Bone marrow (tissue), 2 donors: ENCODE data around the gene RAB3D.
A peak's percentile ranks its signal among the peaks of the same experiment; 100 is the strongest.
"Not testable (repeated sequence)": the region's sequence is repeated elsewhere in the genome, so short reads cannot be mapped to it uniquely, and the experiment has no call there.

Source experiments
- DNase-seq, 2 donors: peaks; one replicate each; lab custom pipeline; 2025; lab: John Stamatoyannopoulos, UW

Gene RAB3D

GRCh38 chr19:11338569-11339253 lies 746 bp downstream of the RAB3D start:
- DNase-seq, result no peak

DNA sequence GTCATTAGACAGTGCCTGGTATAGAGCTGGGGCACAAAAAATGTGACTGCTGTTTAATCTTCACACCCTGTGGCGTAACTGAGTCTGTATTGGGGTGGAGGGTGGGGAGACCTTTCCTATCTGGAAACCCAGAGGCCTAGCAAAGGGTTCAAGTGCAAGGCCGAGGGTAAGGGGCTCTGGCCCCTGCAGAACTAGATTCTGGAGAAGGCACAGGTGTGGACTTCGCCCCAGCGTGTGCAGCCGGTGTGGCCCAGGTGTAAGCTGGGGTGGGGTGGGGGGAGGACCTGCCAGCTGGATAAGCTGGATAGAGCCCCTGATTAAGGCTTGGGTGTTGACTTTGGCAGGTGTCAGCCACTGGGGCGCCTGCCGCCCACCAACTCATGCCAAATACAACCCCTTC lies 1.3 kb downstream of the RAB3D start:
- no peak for DNase-seq

DNA sequence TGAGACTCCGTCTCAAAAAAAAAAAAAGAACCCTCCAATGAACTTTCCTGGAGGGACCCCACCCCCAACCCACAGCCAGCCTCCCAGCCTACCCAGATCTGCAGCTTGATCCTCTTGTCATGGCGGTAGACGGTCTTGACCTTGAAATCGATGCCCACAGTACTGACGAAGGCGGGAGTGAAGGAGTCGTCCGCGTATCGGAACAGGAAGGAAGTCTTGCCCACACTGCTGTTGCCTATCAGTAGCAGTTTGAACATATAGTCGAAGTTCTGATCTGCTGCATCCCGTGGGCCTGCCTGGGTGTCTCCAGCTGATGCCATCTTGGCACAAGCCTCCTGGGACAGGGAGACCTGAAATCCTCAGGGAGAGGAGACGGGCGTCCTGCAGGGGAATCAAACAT lies 2.4 kb downstream of the RAB3D start:
- DNase-seq, result no peak

GRCh38 chr19:11335449-11336146 lies 3.9 kb downstream of the RAB3D start:
- no peak for DNase-seq

DNA sequence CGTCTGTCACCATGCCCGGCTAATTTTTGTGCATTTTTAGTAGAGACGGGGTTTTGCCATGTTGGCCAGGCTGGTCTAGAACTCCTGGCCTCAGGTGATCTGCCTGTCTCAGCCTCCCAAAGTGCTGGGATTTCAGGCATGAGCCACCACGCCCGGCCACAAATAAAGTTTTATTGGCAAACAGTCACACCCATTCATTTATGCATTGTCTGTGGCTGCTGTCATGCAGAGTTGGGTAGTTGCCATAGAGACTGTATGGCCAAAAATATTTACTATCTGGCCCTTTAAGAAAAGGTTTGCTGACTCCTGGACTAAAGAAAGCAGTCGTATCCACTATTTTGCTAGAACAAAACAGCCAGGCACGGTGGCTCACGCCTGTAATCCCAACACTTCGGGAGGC lies 5.6 kb downstream of the RAB3D start:
- not testable (repeated sequence) for DNase-seq

- DNase-seq, result no peak
Observed at GRCh38 chr19:11332822-11333221, 6.6 kb downstream of the RAB3D start.

GRCh38 chr19:11331502-11331901 lies 8.0 kb downstream of the RAB3D start:
- DNase-seq, result no peak

GRCh38 chr19:11330127-11330526 lies 9.3 kb downstream of the RAB3D start:
- no peak for DNase-seq

DNA sequence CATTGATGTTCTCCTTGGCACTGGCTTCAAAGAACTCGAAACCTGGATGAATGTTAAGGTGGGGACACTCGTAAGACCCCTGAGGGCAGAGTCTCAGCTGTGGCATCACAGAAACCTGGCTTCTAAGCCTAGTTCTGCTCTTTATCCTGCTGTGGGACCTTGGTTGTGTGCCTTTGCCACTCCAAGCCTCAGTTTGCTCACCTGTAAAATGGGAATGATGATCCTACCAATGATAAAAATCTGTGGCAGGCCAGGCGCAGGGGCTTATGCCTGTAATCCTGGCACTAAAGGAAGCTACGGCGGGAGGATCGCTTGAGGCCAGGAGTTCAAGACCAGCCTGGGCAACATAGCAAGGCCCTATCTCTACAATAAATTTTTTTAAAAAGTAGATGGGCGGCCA lies 13.9 kb downstream of the RAB3D start:
- DNase-seq, result no peak

DNA sequence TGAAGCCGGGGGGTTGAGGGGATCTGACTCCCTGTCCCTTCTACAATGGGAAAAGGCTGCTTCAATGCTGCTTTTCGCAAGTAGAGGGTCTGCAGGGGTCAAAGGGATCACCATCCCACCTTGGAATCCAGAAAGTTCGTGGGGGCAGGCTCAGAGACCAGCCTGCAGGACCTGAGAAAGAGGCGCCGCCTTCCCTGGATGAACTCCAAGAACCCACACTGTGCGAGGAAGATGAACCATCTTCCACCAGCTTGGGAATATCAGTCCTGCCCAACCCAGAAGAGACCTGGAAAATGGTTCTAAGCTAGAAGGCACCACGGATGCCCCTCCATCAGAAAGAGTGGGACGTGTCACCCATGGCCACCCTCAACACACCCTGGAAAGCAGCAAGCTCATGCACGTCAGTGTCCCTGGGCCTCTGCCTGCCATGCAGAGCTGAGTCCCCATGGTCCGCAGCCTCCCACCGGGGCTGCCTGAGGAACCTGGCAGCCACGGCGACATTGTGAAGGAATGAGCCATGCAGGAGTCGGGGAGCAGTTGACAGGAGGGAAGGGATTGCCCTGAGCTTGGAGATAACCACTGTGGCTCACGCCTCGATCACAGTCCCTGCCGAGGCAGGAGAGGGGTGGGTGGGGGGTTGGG lies 14.6 kb downstream of the RAB3D start:
- DNase-seq, result no peak

DNA sequence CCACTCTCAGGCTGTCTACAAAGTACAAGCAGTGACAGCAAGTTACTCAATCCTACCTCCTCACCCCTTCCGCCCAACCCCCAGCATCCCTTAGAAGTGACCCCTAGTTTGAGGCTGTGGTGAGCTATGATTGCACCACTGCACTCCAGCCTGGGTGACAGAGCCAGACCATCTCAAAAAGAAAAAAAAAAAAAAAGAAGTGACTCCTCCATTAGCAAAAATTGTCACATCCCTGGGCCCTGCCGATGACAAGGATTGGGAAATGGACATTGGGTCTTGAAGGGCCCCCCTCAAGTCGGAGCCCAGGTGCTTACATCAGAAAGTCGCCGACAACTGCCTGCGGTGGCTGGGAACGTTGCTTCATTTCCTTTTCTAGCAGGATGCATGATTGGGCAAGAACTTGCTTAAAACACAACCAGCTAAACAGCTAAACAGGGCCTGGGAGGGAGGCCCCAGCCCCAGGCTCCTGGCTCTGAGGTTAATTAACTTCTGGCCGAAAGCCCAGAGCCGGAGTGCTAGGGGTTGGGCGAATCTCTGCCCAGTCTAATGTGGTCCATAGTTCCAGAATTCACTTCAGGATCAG lies 15.3 kb downstream of the RAB3D start:
- peak; percentile 60 to 75 for DNase-seq

- DNase-seq, result no peak
Observed at GRCh38 chr19:11323601-11324078, 15.8 kb downstream of the RAB3D start.

DNA sequence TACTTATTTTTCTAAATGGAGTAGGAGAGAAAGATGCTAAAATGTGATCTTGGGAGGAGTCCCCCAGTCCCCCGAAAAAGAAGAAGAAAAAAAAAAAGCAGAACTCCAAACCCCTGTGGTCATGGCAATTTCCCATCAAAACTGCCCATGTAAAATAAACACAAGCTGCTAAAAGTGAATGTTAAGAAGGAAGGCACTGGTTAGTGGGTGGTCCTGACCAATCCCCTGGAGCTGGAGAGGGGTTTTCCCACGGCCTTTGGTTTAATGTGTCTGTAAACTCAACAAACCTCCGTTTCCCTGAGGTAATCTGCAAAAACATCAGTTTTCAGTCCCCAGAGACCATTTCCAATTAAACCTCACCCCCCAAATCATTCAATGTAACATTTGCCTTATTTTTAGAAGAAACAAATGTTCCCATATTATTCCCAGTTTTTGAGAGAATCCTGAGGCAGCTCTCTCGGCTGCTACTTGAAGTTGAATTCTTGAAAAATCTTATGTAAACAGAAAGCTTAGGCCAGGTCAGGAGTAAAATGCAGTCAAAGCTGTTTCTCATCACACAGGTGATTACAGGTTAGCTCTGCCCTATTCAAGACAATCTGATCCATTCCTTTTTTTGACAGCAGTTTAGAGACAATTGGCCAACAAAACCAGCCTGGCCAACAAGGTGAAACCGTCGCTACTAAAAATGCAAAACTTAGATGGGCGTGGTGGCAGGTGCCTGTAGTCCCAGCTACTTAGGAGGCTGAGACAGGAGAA lies 17.0 kb downstream of the RAB3D start:
- DNase-seq, result peak in 1 of 2 donors; percentile 56

- DNase-seq, result no peak
Observed at GRCh38 chr19:11321191-11322126, 18.0 kb downstream of the RAB3D start.

- DNase-seq, result peak in 1 of 2 donors; percentile 75
Observed at GRCh38 chr19:11320278-11320995, 19.0 kb downstream of the RAB3D start.

GRCh38 chr19:11306337-11306736 lies 33.1 kb downstream of the RAB3D start:
- DNase-seq, result no peak

DNA sequence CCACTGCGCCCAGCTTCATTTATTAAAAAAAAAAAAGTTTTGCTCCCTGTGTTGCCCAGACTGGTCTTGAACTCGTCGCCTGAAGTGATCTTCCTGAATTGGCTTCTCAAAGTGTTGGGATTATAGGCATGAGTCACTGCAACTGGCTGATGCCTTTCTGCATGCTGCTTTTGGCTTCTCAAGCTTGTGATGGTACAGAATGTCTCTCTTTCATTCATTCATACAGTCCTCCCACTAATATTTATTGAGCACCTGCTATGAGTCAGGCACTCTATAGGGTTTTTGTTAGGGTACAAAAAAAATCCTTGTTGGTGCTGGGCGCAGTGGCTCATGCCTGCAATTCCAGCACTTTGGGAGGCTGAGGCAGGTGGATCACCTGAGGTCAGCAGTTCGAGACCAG lies 34.5 kb downstream of the RAB3D start:
- DNase-seq, result no peak

DNA sequence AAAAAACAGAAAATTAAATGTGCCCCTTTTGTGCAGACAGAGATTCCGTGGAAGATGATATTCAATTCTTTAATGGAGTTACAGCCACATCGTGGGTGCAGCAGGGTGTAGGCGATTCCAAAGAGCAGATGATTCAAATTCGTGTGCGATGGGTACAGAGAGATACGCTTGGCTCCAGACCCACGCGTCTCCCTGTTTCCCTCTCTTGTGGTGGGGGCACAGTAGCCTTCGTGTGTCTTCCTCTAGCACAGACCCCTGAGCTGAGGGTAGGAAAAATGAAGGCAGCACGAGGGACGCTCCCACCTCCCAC lies 38.7 kb downstream of the RAB3D start:
- no peak for DNase-seq

DNA sequence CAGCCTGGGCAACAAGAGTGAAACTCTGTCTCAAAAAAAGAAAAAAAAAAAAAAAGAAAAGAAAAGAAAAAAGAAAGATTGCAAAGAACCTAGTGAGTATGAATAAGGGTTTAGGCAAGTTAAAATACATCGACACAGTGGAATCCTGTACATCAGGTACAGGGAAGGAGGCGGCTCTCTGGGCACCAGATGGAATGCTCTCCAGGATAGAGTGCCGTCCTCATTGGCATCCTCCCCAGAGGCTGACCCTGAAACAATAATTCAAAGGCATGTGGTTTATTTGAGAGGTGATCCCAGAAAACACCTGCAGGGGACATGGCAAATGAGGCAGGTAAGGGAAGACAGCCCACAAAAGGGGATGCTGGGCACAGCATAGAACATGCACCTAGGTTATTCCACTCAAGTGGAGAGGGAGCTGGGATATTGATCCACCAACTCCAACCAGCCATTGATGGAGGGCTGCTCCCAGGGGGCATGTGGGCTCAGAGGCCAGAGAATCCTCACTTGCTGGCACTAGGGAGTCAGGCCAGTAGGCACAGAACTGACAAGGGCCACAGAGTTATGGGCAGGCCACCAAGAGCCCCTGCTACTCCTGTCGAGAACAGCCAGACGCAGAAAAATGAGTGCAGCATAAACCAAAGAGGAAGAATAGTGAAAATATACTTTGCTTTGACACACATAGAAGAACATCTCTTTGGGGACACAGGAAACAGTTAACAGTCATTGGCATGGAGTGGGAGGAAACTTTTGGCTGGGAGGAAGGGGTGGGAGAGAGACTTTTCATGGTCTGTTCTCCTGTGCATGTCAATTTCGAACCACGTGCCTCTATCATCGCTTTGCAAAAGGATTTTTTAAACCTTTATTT lies 39.3 kb downstream of the RAB3D start:
- DNase-seq, result peak in 1 of 2 donors; percentile 42
